ENCODE measurements around the gene PTPRM. TPM values are rescaled to one million over a fixed set of nuclear protein-coding genes. Genes with fewer than 3 reads are reported as not detected.

PTPRM gene
- total RNA-seq, 1 donor from 2014 or later = 1.00 TPM

DNA sequence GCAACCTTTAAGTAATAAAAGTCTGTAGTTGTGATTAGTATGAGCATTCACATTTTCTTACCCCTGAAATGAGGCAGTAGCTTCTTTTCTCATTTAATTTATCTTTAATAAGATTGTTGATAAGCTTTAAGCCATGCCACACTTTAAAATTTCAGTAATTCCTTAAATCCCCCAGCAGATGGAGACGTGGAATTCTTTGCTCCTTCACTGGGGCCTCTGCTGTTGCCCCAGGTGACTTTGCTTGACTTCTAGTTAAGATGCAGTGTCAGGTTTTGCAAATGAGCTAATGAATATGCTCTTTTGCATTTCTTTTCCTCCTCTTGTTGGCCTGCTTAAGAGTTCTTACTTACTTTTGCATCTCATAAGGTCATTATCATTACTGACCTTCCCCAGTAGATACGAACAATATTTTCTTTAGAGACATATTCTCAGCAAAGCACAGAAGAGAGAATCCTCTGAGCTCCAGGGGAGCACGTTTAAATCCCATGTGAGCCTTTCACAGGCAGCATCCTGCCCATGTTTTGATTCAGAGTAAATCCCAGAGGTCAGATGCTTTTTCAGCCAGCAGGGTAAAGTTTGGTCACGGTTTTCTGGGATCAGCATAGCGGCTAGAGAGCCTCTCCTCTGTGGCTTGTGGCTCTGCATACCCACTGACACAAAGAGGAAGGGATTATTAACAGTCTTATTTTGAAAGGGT is 222.9 kb downstream of the PTPRM start:
- no peaks in the 10 kb centered on the region for H3K4me1 Mint-ChIP-seq
- DNase-seq (no peak), ATAC-seq (ENCODE audit: low read depth) (no peak)
- no peak overlapping the region for H3K27ac Mint-ChIP-seq
- TF ChIP-seq, protein P1, sequence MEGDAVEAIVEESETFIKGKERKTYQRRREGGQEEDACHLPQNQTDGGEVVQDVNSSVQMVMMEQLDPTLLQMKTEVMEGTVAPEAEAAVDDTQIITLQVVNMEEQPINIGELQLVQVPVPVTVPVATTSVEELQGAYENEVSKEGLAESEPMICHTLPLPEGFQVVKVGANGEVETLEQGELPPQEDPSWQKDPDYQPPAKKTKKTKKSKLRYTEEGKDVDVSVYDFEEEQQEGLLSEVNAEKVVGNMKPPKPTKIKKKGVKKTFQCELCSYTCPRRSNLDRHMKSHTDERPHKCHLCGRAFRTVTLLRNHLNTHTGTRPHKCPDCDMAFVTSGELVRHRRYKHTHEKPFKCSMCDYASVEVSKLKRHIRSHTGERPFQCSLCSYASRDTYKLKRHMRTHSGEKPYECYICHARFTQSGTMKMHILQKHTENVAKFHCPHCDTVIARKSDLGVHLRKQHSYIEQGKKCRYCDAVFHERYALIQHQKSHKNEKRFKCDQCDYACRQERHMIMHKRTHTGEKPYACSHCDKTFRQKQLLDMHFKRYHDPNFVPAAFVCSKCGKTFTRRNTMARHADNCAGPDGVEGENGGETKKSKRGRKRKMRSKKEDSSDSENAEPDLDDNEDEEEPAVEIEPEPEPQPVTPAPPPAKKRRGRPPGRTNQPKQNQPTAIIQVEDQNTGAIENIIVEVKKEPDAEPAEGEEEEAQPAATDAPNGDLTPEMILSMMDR (IDR thresholded peaks at IDR 0.05) = no peak
- no peaks in the 10 kb centered on the region for H3K36me3 Mint-ChIP-seq (ENCODE audit: low read depth)
- H3K27me3 Mint-ChIP-seq = no peaks in the 10 kb centered on the region
- POLR2A ChIA-PET = no interaction called here
- H3K4me3 Mint-ChIP-seq = no peak overlapping the region
- CTCF ChIA-PET = no interaction called here
- intact Hi-C loops (cut with micrococcal nuclease) = no loop called here
- no peaks in the 10 kb centered on the region for H3K9me3 Mint-ChIP-seq

DNA sequence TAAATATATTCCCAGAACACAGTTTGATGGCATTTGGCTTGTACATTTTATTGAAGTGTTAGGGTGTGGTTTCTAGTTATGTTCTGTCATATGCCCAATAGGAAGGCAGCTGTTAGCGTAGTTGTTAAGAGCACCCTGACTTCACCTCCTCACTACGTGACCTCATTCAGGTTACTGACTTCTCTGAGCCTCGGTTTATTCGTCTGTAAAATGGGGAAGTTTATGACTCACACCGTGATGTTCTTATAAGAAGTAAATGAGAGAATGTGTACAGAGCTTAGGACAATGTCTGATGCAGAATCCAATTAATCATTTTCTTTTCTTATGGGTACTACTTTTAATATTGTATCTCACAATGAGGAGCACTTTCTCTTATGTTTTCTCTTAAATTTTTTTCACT is 226.0 kb downstream of the PTPRM start:
- no peaks in the 10 kb centered on the region for H3K9me3 Mint-ChIP-seq
- ATAC-seq (ENCODE audit: low read depth) = no peak
- intact Hi-C loops (cut with micrococcal nuclease) = no loop called here
- H3K4me3 Mint-ChIP-seq = no peak overlapping the region
- POLR2A ChIA-PET = no interaction called here
- no peaks in the 10 kb centered on the region for H3K27me3 Mint-ChIP-seq
- TF ChIP-seq, protein P1 (IDR thresholded peaks at IDR 0.05) = no peak
- H3K36me3 Mint-ChIP-seq (ENCODE audit: low read depth) = no peaks in the 10 kb centered on the region
- H3K27ac Mint-ChIP-seq = no peak overlapping the region
- CTCF ChIA-PET = no interaction called here
- DNase-seq = no peak
- no peaks in the 10 kb centered on the region for H3K4me1 Mint-ChIP-seq

DNA sequence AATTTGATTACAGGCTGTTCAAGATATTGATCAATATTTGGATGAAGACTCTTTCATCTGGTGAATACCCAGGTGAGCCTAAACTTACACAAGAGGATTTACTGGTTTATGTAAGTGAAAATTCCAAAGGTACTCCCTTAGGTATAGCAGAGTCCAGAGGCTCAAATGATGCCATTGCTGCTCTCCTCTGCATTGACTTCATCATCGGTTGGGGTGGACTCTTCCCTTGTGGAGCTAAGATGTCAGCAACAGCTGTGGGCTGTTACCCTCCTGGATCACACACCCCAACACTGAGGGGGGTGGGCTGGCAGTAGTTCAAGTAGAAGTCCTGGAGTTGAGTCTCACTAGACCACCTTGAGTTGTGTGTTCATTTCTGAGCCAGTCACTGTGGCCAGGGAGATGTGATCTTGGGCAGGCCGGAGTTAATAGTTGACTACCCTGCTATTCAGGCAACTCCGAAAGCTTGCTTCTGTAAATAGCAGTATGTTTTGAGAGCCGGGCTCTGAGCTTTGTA is 236.9 kb downstream of the PTPRM start:
- ATAC-seq (ENCODE audit: low read depth) (no peak), DNase-seq (no peak)
- ChIA-PET POLR2A (no interaction called here), CTCF (no interaction called here)
- Mint-ChIP-seq H3K4me1 (no peaks in the 10 kb centered on the region), H3K27ac (no peak overlapping the region), H3K27me3 (no peaks in the 10 kb centered on the region), H3K36me3 (ENCODE audit: low read depth) (no peaks in the 10 kb centered on the region), H3K9me3 (no peaks in the 10 kb centered on the region), H3K4me3 (no peak overlapping the region)
- TF ChIP-seq, protein P1 (IDR thresholded peaks at IDR 0.05) = no peak
- intact Hi-C loops (cut with micrococcal nuclease) = no loop called here

DNA sequence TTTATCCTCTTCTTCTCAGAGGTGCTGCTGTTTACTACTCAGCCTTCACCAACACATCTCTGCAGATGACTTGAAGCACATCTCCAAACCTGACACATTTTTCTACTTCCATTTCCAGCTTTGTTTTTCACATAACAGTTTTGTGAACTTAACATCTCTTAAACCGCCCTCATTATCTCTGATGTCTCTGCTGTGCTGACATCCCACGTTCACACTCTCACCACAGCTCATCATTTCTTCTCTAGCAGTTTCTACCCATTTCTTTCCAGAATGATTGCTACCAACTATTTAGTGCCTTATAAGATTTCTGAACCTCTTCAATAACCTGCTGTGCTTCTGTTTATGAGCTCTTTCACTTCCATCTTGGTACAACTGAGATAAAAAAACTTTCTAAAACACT is 238.0 kb downstream of the PTPRM start:
- H3K36me3 Mint-ChIP-seq (ENCODE audit: low read depth) = no peaks in the 10 kb centered on the region
- H3K4me1 Mint-ChIP-seq = no peaks in the 10 kb centered on the region
- ATAC-seq (ENCODE audit: low read depth) (no peak), DNase-seq (no peak)
- intact Hi-C loops (cut with micrococcal nuclease) = no loop called here
- no peak overlapping the region for H3K27ac Mint-ChIP-seq
- H3K27me3 Mint-ChIP-seq = no peaks in the 10 kb centered on the region
- POLR2A ChIA-PET = no interaction called here
- CTCF ChIA-PET = no interaction called here
- H3K9me3 Mint-ChIP-seq = no peaks in the 10 kb centered on the region
- no peak overlapping the region for H3K4me3 Mint-ChIP-seq
- TF ChIP-seq, protein P1 (IDR thresholded peaks at IDR 0.05) = no peak

DNA sequence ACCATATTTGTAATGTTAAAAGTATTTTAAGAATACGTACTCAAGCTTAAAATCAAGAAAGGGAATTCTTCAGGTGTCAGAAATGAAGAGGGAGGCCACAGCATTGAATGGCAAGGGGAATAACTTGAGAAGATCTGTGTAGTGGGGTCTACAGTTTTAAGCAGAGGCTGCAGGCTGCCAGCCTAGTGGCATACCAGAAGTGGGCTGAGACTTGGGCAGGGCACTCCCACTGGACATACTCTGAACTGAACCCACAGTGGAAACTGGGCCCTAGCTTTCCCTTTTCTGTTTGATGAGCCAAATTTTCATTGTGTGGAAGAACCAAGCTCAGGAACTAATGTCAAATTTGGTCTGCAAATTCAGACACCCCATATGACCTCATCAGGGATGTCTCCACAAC is 238.8 kb downstream of the PTPRM start:
- ChIA-PET CTCF (no interaction called here), POLR2A (no interaction called here)
- no peaks in the 10 kb centered on the region for H3K4me1 Mint-ChIP-seq
- TF ChIP-seq, protein P1 (IDR thresholded peaks at IDR 0.05) = no peak
- no peaks in the 10 kb centered on the region for H3K36me3 Mint-ChIP-seq (ENCODE audit: low read depth)
- H3K9me3 Mint-ChIP-seq = no peaks in the 10 kb centered on the region
- H3K4me3 Mint-ChIP-seq = no peak overlapping the region
- H3K27me3 Mint-ChIP-seq = no peaks in the 10 kb centered on the region
- intact Hi-C loops (cut with micrococcal nuclease) = no loop called here
- DNase-seq (no peak), ATAC-seq (ENCODE audit: low read depth) (no peak)
- H3K27ac Mint-ChIP-seq = no peak overlapping the region

Data from activated B cell treated with CpG ODN at 0.5 μM for 24 hours (primary cell).